Hindlimb muscle (tissue), 1 donor: Measurements from ENCODE around the gene CTTNBP2. TPM values are rescaled to one million over a fixed set of nuclear protein-coding genes. Genes with fewer than 3 reads are reported as not detected.
A peak's percentile ranks its signal among the peaks of the same experiment; 100 is the strongest.

Experiments
- DNase-seq: peaks from one replicate; pipeline ENCODE4 v3.0.0-alpha.2; 2013
- polyA plus RNA-seq: library from polyadenylated mRNA; unstranded; fragments of 120-200 nt; gene quantifications from one replicate; pipeline ENCODE4 v1.2.1, GENCODE V29; 2013; ENCODE audit not compliant: insufficient read length

Gene CTTNBP2
- polyA plus RNA-seq, 1 donor = 1.5 TPM

GRCh38 chr7:117871778-117872538 lies 1.3 kb downstream of the CTTNBP2 start:
- no peak for DNase-seq

GRCh38 chr7:117871401-117871777 lies 1.9 kb downstream of the CTTNBP2 start:
- DNase-seq = no peak

- no peak for DNase-seq
Measured at GRCh38 chr7:117870448-117871130, 2.7 kb downstream of the CTTNBP2 start.

- no peak for DNase-seq
Measured at GRCh38 chr7:117869374-117869773, 3.9 kb downstream of the CTTNBP2 start.

- no peak for DNase-seq
Measured at GRCh38 chr7:117863618-117864017, 9.6 kb downstream of the CTTNBP2 start.

GRCh38 chr7:117862378-117862777 lies 10.9 kb downstream of the CTTNBP2 start:
- no peak for DNase-seq

GRCh38 chr7:117859246-117859812 lies 13.9 kb downstream of the CTTNBP2 start:
- no peak for DNase-seq

- no peak for DNase-seq
Measured at GRCh38 chr7:117858712-117859111, 14.5 kb downstream of the CTTNBP2 start.

GRCh38 chr7:117857718-117858117 lies 15.5 kb downstream of the CTTNBP2 start:
- no peak for DNase-seq

- DNase-seq = no peak
Measured at GRCh38 chr7:117856196-117856595, 17.0 kb downstream of the CTTNBP2 start.

GRCh38 chr7:117854186-117854585 lies 19.1 kb downstream of the CTTNBP2 start:
- no peak for DNase-seq

GRCh38 chr7:117848941-117849340 lies 24.3 kb downstream of the CTTNBP2 start:
- DNase-seq = peak; percentile 29

- DNase-seq = no peak
Measured at GRCh38 chr7:117844678-117845077, 28.6 kb downstream of the CTTNBP2 start.

- no peak for DNase-seq
Measured at GRCh38 chr7:117841611-117842010, 31.6 kb downstream of the CTTNBP2 start.

- no peak for DNase-seq
Measured at GRCh38 chr7:117841011-117841410, 32.2 kb downstream of the CTTNBP2 start.

GRCh38 chr7:117839507-117839906 lies 33.7 kb downstream of the CTTNBP2 start:
- no peak for DNase-seq

- no peak for DNase-seq
Measured at GRCh38 chr7:117837841-117838240, 35.4 kb downstream of the CTTNBP2 start.

- DNase-seq = no peak
Measured at GRCh38 chr7:117835016-117835664, 38.1 kb downstream of the CTTNBP2 start.

GRCh38 chr7:117830422-117830954 lies 42.8 kb downstream of the CTTNBP2 start:
- DNase-seq = no peak

- DNase-seq = no peak
Measured at GRCh38 chr7:117829450-117830117, 43.7 kb downstream of the CTTNBP2 start.

GRCh38 chr7:117828825-117829224 lies 44.4 kb downstream of the CTTNBP2 start:
- DNase-seq = no peak

GRCh38 chr7:117827862-117828261 lies 45.4 kb downstream of the CTTNBP2 start:
- DNase-seq = no peak
